ENCODE measurements around the gene L3MBTL4.
"Not testable (repeated sequence)": the region's sequence is repeated elsewhere in the genome, so short reads cannot be mapped to it uniquely, and the experiment has no call there.

L3MBTL4 gene

GRCh38 chr18:6406075-6406909 lies 8.4 kb downstream of the L3MBTL4 start:
- DNase-seq: no peak

- no peak for DNase-seq
Measured at GRCh38 chr18:6405237-6406074, 9.3 kb downstream of the L3MBTL4 start.

DNA sequence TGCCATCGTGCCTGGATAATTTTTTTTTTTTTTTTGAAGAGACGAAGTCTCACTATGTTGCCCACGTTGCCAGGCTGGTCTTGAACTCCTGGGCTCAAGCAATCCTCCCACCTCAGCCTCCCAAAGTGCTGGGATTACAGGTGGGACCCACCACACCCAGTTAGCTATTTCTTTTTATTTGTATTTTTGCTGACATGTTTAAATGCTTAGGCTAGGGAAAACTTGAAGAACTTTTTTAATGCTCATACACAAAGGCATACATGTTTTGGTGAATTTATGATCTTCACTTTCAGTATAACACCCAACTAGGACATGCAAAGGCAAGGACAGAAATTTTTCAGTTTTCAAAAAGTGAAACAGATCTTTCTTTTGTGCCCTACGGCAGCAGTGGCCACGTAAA lies 9.9 kb downstream of the L3MBTL4 start:
- DNase-seq: no peak

- DNase-seq: no peak
Measured at GRCh38 chr18:6401687-6402086, 13.0 kb downstream of the L3MBTL4 start.

- no peak for DNase-seq
Measured at GRCh38 chr18:6399776-6400175, 14.9 kb downstream of the L3MBTL4 start.

DNA sequence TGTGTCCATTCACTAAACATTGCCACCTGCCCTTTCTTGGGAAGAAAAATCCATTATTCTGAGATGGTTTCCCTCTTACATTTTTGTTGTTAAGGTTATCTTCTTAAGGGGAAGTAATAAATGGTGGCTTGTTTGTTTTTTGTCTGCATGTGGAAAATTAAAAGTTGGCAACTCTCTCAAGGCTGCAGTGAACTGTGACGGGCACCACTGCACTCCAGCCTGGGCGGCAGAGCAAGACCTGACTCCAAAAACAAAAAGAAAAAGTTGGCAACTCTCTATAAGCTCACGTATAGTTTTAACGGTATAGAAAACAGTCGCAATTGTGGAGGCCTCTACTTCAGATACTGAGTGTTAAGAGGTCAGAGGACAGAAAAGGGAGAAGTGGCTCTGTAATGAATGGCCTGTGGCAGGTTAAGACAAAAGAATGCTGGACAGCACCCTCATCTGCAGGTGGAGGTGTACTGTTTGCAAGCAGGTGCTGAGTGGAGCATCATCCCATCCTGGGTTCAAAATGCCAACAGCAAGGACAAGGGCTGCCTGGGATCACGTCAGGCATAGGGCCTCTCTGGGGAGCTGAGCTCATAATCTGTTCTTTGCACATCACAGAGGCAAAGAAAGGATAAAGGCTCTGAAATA lies 16.7 kb downstream of the L3MBTL4 start:
- DNase-seq: no peak

DNA sequence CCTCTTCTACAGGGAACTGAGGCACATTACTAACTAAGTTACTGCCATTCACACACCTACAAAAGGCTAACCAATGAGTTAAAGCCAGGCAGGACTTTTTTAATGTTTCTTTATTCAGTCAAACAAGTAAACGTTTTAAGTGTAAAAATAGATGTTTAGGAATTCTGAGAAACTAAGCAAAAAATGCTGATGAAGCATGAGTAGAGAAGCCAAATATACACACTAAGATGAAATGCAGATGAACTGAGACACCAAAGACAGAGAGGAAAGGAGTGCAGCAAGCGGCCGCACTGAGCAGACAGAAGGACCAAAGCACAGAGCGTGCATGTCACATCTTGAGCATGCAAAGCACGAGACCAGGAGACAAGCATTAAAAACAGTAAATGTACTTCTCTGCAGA lies 17.9 kb downstream of the L3MBTL4 start:
- DNase-seq: no peak

GRCh38 chr18:6396276-6396675 lies 18.4 kb downstream of the L3MBTL4 start:
- no peak for DNase-seq

DNA sequence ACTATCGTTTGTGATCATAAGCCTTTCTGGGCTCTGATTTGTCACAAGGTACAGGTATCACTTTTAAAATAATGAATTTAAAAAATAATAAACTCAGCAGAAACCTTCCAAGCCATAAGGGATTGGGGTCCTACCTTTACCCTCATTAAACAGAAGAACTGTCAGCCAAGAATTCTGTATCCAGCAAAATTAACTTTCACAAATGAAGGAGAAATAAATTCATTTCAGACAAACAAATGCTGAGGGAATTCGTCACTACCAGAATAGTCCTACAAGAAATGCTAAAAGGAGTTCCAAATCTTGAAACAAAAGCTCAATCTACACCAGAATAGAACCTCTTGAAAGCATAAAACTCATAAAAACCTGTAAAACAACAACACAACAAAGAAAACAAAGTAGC lies 25.7 kb downstream of the L3MBTL4 start:
- DNase-seq: no peak

GRCh38 chr18:6382963-6383362 lies 31.7 kb downstream of the L3MBTL4 start:
- DNase-seq: no peak

DNA sequence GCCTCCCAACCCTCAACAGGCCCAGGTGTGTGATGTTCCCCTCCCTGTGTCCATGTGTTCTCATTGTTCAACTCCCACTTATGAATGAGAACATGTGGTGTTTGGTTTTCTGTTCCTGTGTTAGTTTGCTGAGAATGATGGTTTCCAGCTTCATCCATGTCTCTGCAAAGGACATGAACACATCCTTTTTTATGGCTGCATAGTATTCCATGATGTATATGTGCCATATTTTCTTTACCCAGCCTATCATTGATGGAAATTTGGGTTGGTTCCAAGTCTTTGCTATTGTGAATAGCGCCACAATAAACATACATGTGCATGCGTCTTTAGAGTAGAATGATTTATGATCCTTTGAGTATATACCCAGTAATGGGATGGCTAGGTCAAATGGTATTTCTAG lies 37.2 kb downstream of the L3MBTL4 start:
- not testable (repeated sequence) for DNase-seq

GRCh38 chr18:6376433-6377229 lies 38.1 kb downstream of the L3MBTL4 start:
- DNase-seq: no peak

DNA sequence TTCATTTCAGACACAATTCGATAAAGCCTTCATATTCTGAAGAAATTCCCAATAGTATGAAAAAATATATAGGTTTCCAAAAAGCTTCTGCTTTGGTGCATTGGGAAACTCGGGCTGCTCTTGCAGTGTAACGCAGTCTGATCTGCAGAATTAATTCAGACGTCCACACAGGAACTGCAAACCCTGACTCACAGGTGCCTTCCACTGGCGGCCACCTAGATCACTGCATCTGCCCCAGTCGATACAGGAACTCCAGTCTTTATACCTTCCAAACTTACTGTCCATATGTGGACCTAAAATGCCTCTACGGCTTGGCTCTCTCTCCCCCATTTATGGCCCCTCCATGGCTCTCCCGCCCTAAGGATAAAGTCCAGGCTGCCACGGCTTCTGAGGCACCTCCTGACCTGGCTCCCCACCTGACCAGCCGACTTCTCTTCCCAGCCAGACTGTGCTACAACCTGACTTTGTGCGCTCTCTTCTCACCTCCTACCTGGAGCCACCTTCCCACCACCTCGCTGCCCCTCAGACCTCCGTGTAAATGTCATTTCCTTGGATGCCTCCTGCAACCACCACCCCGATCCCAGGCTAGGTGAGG lies 39.7 kb downstream of the L3MBTL4 start:
- no peak for DNase-seq

- DNase-seq: no peak
Measured at GRCh38 chr18:6374340-6374739, 40.4 kb downstream of the L3MBTL4 start.

- no peak for DNase-seq
Measured at GRCh38 chr18:6373187-6373586, 41.5 kb downstream of the L3MBTL4 start.

DNA sequence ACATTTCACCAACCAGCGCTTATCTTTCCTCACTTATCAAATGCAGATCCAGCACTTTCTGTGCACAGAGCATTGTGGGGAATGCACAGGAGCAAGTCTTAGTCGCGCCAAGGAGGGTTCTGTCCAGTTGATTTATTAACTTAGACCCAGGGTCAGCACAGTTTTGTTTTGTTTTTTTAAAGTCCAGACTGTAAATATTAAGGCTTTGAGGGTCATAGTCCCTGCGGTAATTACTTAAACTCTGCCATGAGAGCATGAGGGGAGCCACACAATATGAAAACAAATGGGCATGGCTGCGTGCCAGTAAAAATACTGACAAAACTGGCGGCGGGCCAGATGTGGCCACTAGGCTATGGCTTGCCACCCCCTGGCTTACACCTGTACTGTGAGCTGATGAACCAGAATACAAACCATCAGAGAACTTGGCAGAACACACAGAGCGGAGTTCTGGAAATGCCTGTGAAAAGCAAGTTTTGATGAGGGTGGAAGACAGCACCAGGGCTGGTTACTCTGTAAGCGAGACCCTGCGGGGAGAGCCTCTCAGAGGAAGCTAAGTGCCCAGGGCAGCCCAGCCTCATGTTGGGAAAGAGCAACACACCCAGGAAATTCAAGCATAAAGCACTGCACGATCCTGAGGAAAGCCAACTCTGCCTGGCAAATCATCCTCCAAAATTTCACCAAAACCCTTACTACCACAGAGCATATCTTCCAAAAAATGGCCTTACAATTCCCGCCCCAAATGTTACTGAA lies 43.6 kb downstream of the L3MBTL4 start:
- no peak for DNase-seq

DNA sequence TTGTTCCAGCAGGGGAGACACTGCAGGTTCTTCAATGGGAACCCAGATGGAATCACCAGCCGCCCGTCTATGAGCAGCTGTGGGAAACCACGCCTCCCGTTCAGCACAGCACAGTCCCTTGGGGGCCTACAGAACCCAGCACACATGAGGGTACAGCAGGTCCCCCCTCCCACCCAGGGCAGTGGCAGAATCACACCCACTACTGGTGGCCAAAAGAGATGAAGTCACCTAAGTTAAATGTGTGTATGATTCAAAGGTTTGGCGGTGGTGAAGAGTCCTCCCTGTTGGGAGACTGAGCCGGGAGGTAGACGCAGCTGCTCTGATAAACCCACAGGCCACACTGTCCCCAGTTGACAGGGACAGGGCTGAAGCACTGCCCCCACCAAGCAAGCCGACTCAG lies 44.3 kb downstream of the L3MBTL4 start:
- no peak for DNase-seq

DNA sequence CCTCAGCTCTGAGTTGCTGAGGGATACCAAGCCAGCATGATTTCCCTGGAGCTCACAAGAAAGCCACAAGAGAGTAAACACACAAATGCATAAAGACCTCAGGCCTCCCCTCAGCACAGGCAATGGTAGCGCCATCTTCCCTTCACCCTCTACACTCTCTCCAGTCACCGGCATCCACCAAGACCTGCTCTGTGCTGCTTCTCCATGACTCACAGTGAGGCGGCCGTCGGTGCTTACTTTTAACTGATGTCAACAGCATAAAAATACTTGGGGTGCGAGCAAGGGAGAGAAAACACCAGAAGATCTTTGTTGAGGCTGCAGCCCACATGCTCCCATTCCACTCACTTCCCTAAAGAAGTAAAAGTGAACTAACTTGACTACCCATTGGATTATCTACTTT lies 46.7 kb downstream of the L3MBTL4 start:
- DNase-seq: no peak

- DNase-seq: no peak
Measured at GRCh38 chr18:6367208-6367607, 47.5 kb downstream of the L3MBTL4 start.

DNA sequence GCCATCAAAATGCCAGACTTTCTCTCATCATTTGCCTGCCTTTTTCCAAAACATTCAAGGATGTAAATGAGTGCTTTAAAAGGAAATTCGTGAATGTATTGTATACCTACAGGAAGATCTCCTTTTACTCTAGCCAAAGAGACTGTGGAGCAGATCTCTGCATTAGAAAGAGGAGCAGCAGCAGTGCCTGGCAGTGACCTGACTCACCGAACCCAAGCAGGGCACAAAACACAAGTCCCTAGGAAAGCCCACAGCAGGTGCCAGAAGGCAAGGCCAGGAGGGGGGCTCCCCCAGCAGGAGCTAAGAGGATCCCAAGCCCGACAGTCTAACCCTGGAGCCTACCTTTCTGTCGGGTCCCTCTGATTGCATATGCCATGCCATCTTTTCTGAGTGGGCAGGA lies 47.9 kb downstream of the L3MBTL4 start:
- no peak for DNase-seq

DNA sequence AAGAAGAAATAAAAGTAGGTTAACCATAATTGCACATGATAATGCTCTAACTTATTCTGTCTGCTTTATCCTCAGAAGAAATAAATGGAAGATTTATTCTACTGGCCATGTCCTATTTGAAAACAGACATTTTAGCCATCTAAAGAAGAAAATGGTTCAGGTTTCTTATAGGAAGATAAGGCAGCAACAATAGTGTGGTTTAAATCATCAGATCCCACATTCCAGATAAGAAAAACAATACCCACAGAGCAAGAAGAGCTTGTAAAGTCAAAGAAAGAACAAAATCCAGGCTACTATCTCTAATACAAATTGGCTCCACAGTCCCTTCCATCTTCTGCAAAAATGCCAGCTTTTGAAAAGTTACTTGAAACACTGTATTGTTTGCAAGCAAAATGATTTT lies 49.3 kb downstream of the L3MBTL4 start:
- no peak for DNase-seq

GRCh38 chr18:6363216-6363615 lies 51.5 kb downstream of the L3MBTL4 start:
- DNase-seq: no peak
